K562 (cell line): Measurements from ENCODE around the gene SEL1L. TPM values are rescaled to one million over a fixed set of nuclear protein-coding genes. Genes with fewer than 3 reads are reported as not detected.

ENCODE experiments used
- ARID1B ChIP-seq: fragments of 450-650 bp; IDR thresholded peaks from 2 replicates; pipeline ENCODE4 v1.6.1; 2016; ENCODE audit warnings: antibody characterized with exemption, mild to moderate bottlenecking, inconsistent platforms
- ELF1 ChIP-seq: fragments of 200-800 bp; sonication (Bioruptor generic); IDR thresholded peaks from 2 replicates; pipeline ENCODE4 v1.6.1; 2016; ENCODE audit warnings: missing genetic modification characterization, missing compliant biosample characterization
- ELK1 ChIP-seq: sonication (generic); formaldehyde crosslinking; IDR thresholded peaks from 2 replicates; pipeline ENCODE4 v1.8.1; 2022; ENCODE audit warnings: missing genetic modification reagents
- FOXJ2 ChIP-seq: fragments of 200-800 bp; sonication (Bioruptor generic); IDR thresholded peaks from 2 replicates; pipeline ENCODE4 v1.6.1; 2016; ENCODE audit warnings: missing genetic modification characterization, missing compliant biosample characterization
- HDAC3 ChIP-seq: fragments of 450-650 bp; IDR thresholded peaks from 2 replicates; pipeline ENCODE4 v1.6.1; 2018; ENCODE audit warnings: borderline replicate concordance, mild to moderate bottlenecking, moderate library complexity; ENCODE audit not compliant: partially characterized antibody
- MED1 ChIP-seq: sonication (generic); formaldehyde crosslinking; IDR thresholded peaks from 2 replicates; pipeline ENCODE4 v1.8.1; 2023; ENCODE audit warnings: missing genetic modification reagents, borderline replicate concordance
- MIER1 ChIP-seq: fragments of 450-650 bp; IDR thresholded peaks from 2 replicates; pipeline ENCODE4 v1.6.1; 2016; ENCODE audit warnings: antibody characterized with exemption, mild to moderate bottlenecking, low read depth
- STAT5A ChIP-seq: IDR thresholded peaks from 2 replicates; pipeline ENCODE4 v1.6.1; 2012; ENCODE audit warnings: low read length, inconsistent platforms, borderline replicate concordance
- TAF1 ChIP-seq: IDR thresholded peaks from 2 replicates; pipeline ENCODE4 v1.6.1; 2011; ENCODE audit warnings: mild to moderate bottlenecking, low read length, moderate library complexity; ENCODE audit not compliant: insufficient read depth, control insufficient read depth, severe bottlenecking; ENCODE audit errors: extremely low read depth
- TGIF2 ChIP-seq: sonication (generic); formaldehyde crosslinking; IDR thresholded peaks from 2 replicates; pipeline ENCODE4 v1.8.1; 2022; ENCODE audit warnings: mild to moderate bottlenecking, missing genetic modification reagents, moderate library complexity
- TRIM25 ChIP-seq: fragments of 450-650 bp; IDR thresholded peaks from 2 replicates; pipeline ENCODE4 v1.7.0; 2016; ENCODE audit warnings: borderline replicate concordance
- polyA plus RNA-seq, 8 experiments: library from polyadenylated mRNA; depleted of rRNA in 4 of 8; stranded (reverse) in 5 of 8; unstranded in 3 of 8; fragments of >200 nt; fragmentation: Nextera tagmentation in 2 of 8; fragmentation: Illumina TruSeq in 1 of 8; extraction: Ambion mirVana in 2 of 8; extraction: Trizol in 1 of 8; gene quantifications; 2 replicates each; pipeline versions ENCODE4 v1.2.1 to v1.2.3, GENCODE V29; 2011 to 2014; ENCODE audit warnings: inconsistent platforms in 1 of 8, missing spikeins in 1 of 8
- total RNA-seq, 7 experiments: library from RNA; depleted of rRNA in 6 of 7; stranded (reverse); fragments of >200 nt in 6 of 7; fragmentation: Illumina TruSeq in 2 of 7; extraction: Trizol in 2 of 7; gene quantifications; 2 replicates each; pipeline versions ENCODE4 v1.2.1 to v1.2.3, GENCODE V29; 2011 to 2021; ENCODE audit warnings: low replicate concordance in 1 of 7
- TF ChIP-seq, protein P1 (sequence below): fragments of 200-600 bp; sonication (generic); IDR thresholded peaks from one replicate; pipeline ENCODE4 v1.6.1; 2012; ENCODE audit warnings: mild to moderate bottlenecking, low read depth, low read length, inconsistent platforms

Gene SEL1L
- total and polyA plus RNA-seq, 9 of the 15 experiments (the other 6 are each of a cell fraction or from before 2014, with no cell fraction given): 7.7 to 21.1 (median 13.6) TPM

DNA sequence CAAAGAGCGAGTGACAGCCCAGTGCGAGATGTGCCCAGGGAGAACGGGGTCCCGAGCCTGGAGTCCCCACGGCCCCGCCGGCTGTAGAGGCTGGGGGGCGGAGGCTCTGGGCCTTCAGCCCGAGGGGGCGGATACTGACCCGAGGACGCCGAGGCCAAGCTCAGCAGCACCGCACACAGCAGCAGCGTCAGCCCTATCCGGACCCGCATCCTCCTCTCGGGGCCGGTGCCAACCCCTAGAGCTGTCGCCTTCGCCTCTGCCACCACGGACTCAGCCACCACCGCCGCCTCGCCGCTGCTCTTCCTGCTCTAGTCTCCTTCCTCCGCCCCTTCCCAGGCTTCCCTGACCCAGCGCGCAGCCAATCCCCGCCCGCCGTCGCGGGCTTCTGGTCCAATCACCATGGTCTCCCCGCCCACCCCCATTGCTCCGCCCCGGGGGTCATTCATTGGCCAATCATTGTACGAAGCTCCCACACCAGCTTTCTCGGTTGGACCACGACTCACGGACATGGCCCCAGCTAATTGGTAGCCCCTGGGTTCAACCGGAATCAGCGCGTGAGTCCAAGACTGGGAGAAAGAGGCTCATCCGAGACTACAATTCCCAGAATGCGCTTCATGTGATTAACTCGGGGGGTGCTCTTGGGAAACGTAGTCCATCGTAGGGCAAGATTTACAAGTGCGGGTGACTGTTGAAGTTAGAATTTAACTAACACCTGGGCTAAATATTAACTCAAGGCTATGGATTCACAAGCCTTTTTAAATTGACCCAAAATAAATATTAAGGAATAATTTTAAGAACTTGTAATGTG lies at the start of gene SEL1L (continued):
- TF ChIP-seq, protein P1, sequence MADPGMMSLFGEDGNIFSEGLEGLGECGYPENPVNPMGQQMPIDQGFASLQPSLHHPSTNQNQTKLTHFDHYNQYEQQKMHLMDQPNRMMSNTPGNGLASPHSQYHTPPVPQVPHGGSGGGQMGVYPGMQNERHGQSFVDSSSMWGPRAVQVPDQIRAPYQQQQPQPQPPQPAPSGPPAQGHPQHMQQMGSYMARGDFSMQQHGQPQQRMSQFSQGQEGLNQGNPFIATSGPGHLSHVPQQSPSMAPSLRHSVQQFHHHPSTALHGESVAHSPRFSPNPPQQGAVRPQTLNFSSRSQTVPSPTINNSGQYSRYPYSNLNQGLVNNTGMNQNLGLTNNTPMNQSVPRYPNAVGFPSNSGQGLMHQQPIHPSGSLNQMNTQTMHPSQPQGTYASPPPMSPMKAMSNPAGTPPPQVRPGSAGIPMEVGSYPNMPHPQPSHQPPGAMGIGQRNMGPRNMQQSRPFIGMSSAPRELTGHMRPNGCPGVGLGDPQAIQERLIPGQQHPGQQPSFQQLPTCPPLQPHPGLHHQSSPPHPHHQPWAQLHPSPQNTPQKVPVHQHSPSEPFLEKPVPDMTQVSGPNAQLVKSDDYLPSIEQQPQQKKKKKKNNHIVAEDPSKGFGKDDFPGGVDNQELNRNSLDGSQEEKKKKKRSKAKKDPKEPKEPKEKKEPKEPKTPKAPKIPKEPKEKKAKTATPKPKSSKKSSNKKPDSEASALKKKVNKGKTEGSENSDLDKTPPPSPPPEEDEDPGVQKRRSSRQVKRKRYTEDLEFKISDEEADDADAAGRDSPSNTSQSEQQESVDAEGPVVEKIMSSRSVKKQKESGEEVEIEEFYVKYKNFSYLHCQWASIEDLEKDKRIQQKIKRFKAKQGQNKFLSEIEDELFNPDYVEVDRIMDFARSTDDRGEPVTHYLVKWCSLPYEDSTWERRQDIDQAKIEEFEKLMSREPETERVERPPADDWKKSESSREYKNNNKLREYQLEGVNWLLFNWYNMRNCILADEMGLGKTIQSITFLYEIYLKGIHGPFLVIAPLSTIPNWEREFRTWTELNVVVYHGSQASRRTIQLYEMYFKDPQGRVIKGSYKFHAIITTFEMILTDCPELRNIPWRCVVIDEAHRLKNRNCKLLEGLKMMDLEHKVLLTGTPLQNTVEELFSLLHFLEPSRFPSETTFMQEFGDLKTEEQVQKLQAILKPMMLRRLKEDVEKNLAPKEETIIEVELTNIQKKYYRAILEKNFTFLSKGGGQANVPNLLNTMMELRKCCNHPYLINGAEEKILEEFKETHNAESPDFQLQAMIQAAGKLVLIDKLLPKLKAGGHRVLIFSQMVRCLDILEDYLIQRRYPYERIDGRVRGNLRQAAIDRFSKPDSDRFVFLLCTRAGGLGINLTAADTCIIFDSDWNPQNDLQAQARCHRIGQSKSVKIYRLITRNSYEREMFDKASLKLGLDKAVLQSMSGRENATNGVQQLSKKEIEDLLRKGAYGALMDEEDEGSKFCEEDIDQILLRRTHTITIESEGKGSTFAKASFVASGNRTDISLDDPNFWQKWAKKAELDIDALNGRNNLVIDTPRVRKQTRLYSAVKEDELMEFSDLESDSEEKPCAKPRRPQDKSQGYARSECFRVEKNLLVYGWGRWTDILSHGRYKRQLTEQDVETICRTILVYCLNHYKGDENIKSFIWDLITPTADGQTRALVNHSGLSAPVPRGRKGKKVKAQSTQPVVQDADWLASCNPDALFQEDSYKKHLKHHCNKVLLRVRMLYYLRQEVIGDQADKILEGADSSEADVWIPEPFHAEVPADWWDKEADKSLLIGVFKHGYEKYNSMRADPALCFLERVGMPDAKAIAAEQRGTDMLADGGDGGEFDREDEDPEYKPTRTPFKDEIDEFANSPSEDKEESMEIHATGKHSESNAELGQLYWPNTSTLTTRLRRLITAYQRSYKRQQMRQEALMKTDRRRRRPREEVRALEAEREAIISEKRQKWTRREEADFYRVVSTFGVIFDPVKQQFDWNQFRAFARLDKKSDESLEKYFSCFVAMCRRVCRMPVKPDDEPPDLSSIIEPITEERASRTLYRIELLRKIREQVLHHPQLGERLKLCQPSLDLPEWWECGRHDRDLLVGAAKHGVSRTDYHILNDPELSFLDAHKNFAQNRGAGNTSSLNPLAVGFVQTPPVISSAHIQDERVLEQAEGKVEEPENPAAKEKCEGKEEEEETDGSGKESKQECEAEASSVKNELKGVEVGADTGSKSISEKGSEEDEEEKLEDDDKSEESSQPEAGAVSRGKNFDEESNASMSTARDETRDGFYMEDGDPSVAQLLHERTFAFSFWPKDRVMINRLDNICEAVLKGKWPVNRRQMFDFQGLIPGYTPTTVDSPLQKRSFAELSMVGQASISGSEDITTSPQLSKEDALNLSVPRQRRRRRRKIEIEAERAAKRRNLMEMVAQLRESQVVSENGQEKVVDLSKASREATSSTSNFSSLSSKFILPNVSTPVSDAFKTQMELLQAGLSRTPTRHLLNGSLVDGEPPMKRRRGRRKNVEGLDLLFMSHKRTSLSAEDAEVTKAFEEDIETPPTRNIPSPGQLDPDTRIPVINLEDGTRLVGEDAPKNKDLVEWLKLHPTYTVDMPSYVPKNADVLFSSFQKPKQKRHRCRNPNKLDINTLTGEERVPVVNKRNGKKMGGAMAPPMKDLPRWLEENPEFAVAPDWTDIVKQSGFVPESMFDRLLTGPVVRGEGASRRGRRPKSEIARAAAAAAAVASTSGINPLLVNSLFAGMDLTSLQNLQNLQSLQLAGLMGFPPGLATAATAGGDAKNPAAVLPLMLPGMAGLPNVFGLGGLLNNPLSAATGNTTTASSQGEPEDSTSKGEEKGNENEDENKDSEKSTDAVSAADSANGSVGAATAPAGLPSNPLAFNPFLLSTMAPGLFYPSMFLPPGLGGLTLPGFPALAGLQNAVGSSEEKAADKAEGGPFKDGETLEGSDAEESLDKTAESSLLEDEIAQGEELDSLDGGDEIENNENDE: no peak
- TF ChIP-seq HDAC3: no peak
- no peak for TF ChIP-seq TAF1
- TF ChIP-seq MIER1: no peak
- TF ChIP-seq ARID1B: no peak
- TF ChIP-seq TGIF2: no peak
- TF ChIP-seq ELK1 (CRISPR knock-in tag): no peak
- no peak for TF ChIP-seq TRIM25
- TF ChIP-seq MED1 (CRISPR knock-in tag): no peak
- TF ChIP-seq ELF1: peak; percentile 58
- peak; percentile 73; the same call in 1 of the 2 replicates for TF ChIP-seq FOXJ2 (tag)
- no peak for TF ChIP-seq STAT5A
